GM19239 (cell line): ENCODE results near the gene TEKT3.

Experiments used
- DNase-seq: peaks from one replicate; pipeline ENCODE4 v3.0.0; 2011; ENCODE audit warnings: low spot score; ENCODE audit not compliant: insufficient read length
- FAIRE-seq: peaks from 2 replicates; lab custom pipeline; 2011; peaks lifted over from hg19 to GRCh38; lab: Jason Lieb, UNC

Gene TEKT3

GRCh38 chr17:15351478-15351840 is 10.1 kb upstream of the TEKT3 start:
- DNase-seq (no peak), FAIRE-seq (no peak)

DNA sequence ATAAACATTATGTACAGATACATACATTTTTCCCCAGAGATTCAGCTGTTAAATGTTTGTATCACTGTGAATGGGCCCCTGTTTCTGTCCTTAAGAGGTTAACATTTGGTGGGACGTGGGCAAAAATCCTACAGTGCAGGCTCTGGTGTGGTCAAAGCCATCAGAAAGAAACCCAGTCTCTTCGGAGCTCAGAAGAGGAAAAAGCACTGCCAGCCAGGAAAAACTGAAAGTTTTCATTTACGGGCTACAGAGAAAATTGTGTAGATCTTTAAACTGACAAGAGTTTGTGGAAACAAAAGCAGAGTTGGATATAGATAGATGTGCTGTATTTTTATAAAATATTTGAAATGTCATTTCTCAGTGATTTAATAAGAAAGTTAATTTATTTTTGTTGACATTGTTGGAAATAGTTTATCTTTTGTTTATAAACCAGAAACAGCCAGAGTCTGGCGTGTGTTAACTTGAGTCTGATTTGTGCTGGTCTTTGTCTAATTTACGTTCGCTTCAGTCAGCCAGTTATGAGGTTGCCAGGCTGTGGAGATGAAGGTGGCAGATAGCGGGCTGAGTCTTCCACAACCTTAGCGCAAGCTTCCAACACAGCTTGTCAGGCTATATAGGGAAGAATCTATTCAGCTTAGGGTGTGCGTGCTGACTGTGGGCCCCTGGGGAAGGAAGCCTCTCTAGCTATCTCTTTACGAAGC is 9.5 kb upstream of the TEKT3 start:
- DNase-seq, result no peak
- FAIRE-seq, result no peak

- FAIRE-seq (no peak), DNase-seq (no peak)
Observed at GRCh38 chr17:15349119-15349518, 7.7 kb upstream of the TEKT3 start.

- FAIRE-seq, result no peak
- no peak for DNase-seq
Observed at GRCh38 chr17:15348021-15348420, 6.6 kb upstream of the TEKT3 start.

DNA sequence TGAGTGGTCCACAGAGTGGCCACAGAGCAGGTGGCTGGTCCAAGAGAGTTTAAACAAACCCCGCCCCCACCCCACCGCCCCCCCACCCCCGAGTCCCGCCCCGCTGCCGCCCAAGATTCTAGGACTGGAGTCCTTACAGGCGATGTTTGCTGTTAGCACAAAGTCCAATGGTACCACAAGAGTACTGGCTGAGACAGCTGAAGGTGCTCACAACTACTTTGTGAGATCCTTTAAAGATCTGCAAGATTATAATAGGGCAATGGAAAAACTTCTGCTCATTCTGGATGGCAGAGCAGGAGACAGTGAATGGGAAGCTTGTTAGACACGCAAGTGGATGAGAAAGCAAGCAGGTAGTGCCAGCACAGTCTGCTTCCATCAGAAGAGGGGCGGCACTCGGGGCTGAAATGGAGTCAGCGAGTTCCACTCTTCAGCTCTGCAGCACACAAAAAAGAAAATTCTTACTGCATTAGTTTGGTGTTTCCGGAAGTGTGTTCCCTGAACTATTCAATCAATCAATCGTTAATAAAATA is 4.7 kb upstream of the TEKT3 start:
- no peak for DNase-seq
- no peak for FAIRE-seq

DNA sequence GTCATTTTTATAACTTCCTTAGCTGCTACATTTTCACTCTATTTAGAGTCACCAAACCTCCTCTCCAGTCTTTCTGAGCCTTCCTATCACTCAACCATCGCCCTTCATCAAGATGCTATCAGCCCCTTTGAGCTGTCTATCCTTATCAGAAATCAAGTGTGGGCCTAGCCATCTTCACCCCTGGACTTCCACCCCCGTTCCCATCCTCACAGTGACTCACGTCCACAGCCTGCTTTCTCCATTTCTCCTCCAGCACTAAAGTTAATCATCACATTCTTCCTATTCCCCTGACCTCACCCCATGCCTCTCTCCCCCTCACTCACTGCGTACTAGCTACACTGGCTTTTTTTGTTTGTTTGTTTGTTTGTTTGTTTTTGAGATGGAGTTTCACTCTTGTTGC is 2.4 kb upstream of the TEKT3 start:
- DNase-seq (no peak), FAIRE-seq (no peak)

DNA sequence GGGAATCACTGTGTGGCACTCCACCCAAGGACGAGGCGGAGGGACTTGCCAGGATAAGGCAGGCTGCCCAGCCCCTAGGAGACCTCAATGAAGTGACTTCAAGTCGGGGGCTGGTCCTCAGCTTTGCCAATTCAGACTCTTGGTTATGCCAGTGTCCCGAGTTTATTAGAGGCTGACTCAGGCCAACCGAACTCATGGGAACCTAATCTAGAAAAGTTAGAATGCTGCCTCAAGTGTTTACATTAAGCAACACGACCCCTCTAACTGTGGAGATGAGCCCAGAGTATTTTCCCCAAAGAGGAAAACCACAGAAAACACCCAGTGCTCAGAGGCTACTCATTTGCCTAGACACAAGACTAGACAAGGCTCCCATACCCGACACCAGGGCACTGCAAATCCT is 1.1 kb upstream of the TEKT3 start:
- no peak for DNase-seq
- FAIRE-seq, result no peak

- DNase-seq, result no peak
Observed at GRCh38 chr17:15341966-15342365, 569 bp upstream of the TEKT3 start.

GRCh38 chr17:15340966-15341365 is 431 bp downstream of the TEKT3 start:
- DNase-seq, result no peak
- no peak for FAIRE-seq

More at GRCh38 chr17:15341966-15342365, 569 bp upstream of the TEKT3 start:
- FAIRE-seq, result no peak

DNA sequence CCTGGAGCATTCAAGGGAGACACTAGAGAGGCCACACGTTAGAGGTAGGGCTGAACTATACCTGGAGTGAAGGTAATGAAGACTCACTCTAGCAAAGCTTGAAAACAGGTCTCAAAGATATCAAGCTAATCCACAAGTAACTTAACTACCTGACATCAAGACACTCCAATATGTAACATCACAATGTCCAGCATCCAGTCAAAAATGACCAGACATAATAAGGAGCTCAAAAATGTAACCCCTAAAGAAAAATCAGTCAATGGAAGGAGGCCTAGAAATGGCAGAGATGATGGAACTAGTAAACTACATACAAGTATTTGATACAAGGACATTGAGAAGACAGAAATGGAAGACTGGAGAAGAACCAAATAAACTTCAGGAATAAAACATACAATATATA is 6.0 kb downstream of the TEKT3 start:
- DNase-seq (no peak), FAIRE-seq (no peak)

DNA sequence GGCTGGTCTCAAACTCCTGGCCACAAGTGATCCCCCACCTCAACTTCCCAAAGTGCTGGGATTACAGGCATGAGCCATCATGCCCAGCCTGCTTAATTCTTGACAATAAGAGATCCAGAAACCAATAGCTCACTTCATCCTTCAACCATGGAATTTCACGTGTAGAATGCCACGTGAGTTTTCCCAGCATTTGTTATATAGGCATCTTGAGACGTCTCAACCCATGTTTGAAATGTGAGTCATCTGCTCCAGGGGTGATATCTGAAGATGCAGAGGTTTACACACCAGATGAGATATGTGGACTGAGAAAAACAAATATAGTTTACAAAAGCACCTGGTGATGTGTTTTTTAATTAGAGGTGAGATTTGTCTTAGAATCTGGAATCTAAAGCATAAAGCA is 7.1 kb downstream of the TEKT3 start:
- DNase-seq (no peak), FAIRE-seq (no peak)

DNA sequence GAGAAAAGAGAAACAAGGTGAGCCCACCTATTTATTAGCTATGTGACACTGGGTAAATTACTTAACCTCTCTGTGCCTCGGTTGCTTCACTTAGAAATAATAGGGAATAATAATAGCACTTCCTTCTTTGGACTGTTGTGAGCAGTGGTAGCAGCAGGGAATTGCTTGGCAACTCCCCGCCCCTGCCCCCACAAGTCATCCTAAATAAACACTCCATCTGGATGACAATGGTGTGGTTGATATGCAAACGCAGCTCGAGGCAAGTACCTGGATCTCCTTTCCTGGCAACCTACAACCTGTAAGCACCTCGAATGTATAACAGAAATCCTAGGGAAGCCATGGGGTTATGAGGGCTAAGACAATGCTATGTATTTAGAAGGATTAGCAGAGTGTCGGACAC is 9.1 kb downstream of the TEKT3 start:
- DNase-seq, result no peak
- FAIRE-seq, result no peak

GRCh38 chr17:15323131-15323530 is 18.3 kb downstream of the TEKT3 start:
- FAIRE-seq, result no peak

GRCh38 chr17:15321556-15322251 is 19.7 kb downstream of the TEKT3 start:
- FAIRE-seq (no peak), DNase-seq (no peak)

More at GRCh38 chr17:15323131-15323530, 18.3 kb downstream of the TEKT3 start:
- no peak for DNase-seq

- no peak for FAIRE-seq
- DNase-seq, result no peak
Observed at GRCh38 chr17:15319452-15320010, 21.9 kb downstream of the TEKT3 start.

GRCh38 chr17:15311996-15312395 is 29.4 kb downstream of the TEKT3 start:
- no peak for DNase-seq

DNA sequence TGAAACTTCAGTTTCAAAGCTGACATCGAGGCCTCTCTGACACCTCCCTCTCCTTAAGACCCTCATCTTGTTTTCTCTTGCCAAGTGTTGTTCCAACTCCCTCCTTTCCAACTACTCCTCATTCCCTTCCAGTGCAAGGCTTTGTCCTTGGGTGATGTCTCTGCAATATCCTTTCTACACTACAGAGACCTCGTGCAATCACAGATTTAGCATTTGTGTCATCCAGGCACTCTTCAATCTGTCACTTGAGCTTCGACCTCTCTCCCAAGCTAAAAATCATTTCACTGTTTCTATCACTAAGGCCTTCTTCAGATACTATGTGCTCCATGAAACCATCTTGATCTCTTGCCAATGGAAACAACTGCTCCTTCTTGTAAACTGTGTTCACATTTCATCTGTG is 31.6 kb downstream of the TEKT3 start:
- no peak for DNase-seq
- no peak for FAIRE-seq

More at GRCh38 chr17:15311996-15312395, 29.4 kb downstream of the TEKT3 start:
- no peak for FAIRE-seq

GRCh38 chr17:15309236-15309635 is 32.2 kb downstream of the TEKT3 start:
- FAIRE-seq, result no peak

DNA sequence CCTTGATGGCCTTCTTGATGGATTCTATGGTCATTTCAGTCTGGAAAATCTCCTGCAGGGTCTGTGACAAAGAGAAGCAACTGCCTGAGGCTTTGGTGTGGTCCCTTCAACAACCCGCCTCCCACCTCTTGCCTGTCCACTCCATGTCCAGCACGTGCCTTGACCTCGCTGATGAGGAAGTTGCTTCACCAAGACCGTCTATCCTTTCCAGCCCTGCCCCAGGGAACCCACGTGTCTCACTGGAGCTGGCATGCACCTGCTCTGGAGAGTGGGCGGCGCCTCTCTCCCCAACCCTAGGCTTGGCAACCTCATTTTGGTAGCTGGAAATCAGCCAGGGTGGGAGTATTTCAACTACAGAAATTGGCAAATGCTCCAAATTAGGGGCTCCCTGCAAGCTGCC is 32.6 kb downstream of the TEKT3 start:
- FAIRE-seq (no peak), DNase-seq (no peak)

More at GRCh38 chr17:15309236-15309635, 32.2 kb downstream of the TEKT3 start:
- DNase-seq, result no peak

DNA sequence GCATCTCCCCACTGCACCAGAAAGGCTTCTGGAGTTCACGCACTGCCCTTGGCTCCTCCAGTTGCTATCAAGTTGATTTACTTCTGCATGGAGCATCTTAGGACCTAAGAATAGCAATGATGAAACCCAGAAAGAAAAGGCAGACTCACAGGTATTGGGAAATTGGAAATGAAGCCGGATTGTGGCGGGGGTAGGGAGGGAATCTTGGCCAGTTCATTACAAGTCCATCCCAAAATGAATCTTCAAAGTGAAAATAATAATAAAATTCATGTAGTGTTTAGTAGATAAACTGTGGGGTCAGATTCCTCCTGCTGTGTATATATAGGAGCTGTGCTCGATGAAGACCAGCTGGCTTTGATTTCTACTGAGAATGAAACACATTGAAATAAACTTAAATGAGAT is 33.7 kb downstream of the TEKT3 start:
- FAIRE-seq, result no peak
- no peak for DNase-seq

GRCh38 chr17:15303851-15304250 is 37.5 kb downstream of the TEKT3 start:
- DNase-seq (no peak), FAIRE-seq (no peak)
